HepG2 (cell line): Measurements from ENCODE around the gene ASB16. TPM values are rescaled to one million over a fixed set of nuclear protein-coding genes. Genes with fewer than 3 reads are reported as not detected.

Experiments
- ATF2 ChIP-seq: sonication (generic); formaldehyde crosslinking; IDR thresholded peaks from 2 replicates; pipeline ENCODE4 v1.4.0; 2020; ENCODE audit warnings: missing genetic modification reagents
- GABPA ChIP-seq, 2 experiments: IDR thresholded peaks; 2 replicates each; pipeline ENCODE4 v1.6.1; 2011 to 2016; ENCODE audit warnings: low read depth in 2 of 2, low read length in 1 of 2, missing biosample characterization in 1 of 2, missing genetic modification characterization in 1 of 2
- HINFP ChIP-seq: sonication (generic); formaldehyde crosslinking; IDR thresholded peaks from 2 replicates; pipeline ENCODE4 v1.4.0; 2020; ENCODE audit warnings: low read depth, mild to moderate bottlenecking, missing genetic modification reagents
- NR2F1 ChIP-seq, 2 experiments: fragments of 450-650 bp in 1 of 2; formaldehyde crosslinking in 1 of 2; IDR thresholded peaks; 2 replicates each; pipeline versions ENCODE4 v1.5.0 to v1.6.1; 2016 to 2020; ENCODE audit warnings: mild to moderate bottlenecking in 1 of 2, missing compliant biosample characterization in 1 of 2, missing genetic modification reagents in 1 of 2, moderate library complexity in 1 of 2
- PAWR ChIP-seq: sonication (generic); formaldehyde crosslinking; IDR thresholded peaks from 2 replicates; pipeline ENCODE4 v1.4.0; 2020; ENCODE audit warnings: missing genetic modification reagents, mild to moderate bottlenecking, borderline replicate concordance
- SAP130 ChIP-seq: IDR thresholded peaks from 2 replicates; pipeline ENCODE4 v1.6.1; 2016; ENCODE audit warnings: low read depth
- SMAD1 ChIP-seq: sonication (generic); formaldehyde crosslinking; IDR thresholded peaks from 2 replicates; pipeline ENCODE4 v1.4.0; 2020; ENCODE audit warnings: missing genetic modification reagents, low read depth, mild to moderate bottlenecking, borderline replicate concordance
- STAG1 ChIP-seq: sonication (generic); formaldehyde crosslinking; IDR thresholded peaks from 2 replicates; pipeline ENCODE4 v1.4.0; 2020; ENCODE audit warnings: missing genetic modification reagents
- TBP ChIP-seq: sonication (generic); formaldehyde crosslinking; IDR thresholded peaks from 2 replicates; pipeline ENCODE4 v1.5.0; 2020; ENCODE audit warnings: missing genetic modification reagents
- TFAP4 ChIP-seq: sonication (generic); IDR thresholded peaks from 2 replicates; pipeline ENCODE4 v1.6.1; 2016; ENCODE audit warnings: low read depth, borderline replicate concordance
- ZBTB40 ChIP-seq, 2 experiments: fragments of 450-650 bp in 1 of 2; sonication (generic) in 1 of 2; formaldehyde crosslinking in 1 of 2; IDR thresholded peaks; 2 replicates each; pipeline versions ENCODE4 v1.6.1 to v1.8.0; 2016 to 2022; ENCODE audit warnings: antibody characterized with exemption in 1 of 2, mild to moderate bottlenecking in 1 of 2, missing genetic modification reagents in 1 of 2
- ZBTB8A ChIP-seq: sonication (generic); formaldehyde crosslinking; IDR thresholded peaks from 2 replicates; pipeline ENCODE4 v1.4.0; 2020; ENCODE audit warnings: mild to moderate bottlenecking, low read depth, missing genetic modification reagents, borderline replicate concordance
- ZNF614 ChIP-seq: IDR thresholded peaks from 2 replicates; pipeline ENCODE4 v1.6.1; 2018; ENCODE audit warnings: missing biosample characterization, missing genetic modification reagents, inconsistent platforms, borderline replicate concordance
- ZNF746 ChIP-seq: sonication (generic); formaldehyde crosslinking; IDR thresholded peaks from 2 replicates; pipeline ENCODE4 v1.8.0; 2022; ENCODE audit warnings: mild to moderate bottlenecking, missing genetic modification reagents
- polyA plus RNA-seq, 8 experiments: library from polyadenylated mRNA; depleted of rRNA in 3 of 8; stranded (reverse) in 7 of 8; unstranded in 1 of 8; fragments of >200 nt; fragmentation: Illumina TruSeq in 4 of 8; extraction: Trizol in 4 of 8; gene quantifications; 2 replicates each; pipeline versions ENCODE4 v1.2.1 to v1.2.3, GENCODE V29; 2011 to 2016; ENCODE audit warnings: low read depth in 4 of 8, missing spikeins in 1 of 8, mixed read lengths in 1 of 8; ENCODE audit not compliant: insufficient read depth in 1 of 8
- total RNA-seq, 5 experiments: library from RNA; depleted of rRNA; stranded (reverse); fragments of >200 nt; fragmentation: Illumina TruSeq; extraction: Trizol; gene quantifications; 2 replicates each; pipeline ENCODE4 v1.2.3, GENCODE V29; 2016; ENCODE audit warnings: low read depth in 1 of 5

ASB16 gene
- total and polyA plus RNA-seq, 2 of the 13 experiments (the other 11 are each of a cell fraction or from before 2014, with no cell fraction given), result 0.07 TPM; not detected in 1

- TF ChIP-seq ZBTB40 (IDR thresholded peaks at IDR 0.05) (peak; percentile 91), ZBTB40 (CRISPR knock-in tag; IDR thresholded peaks at IDR 0.05) (no peak; the same call in 1 of the 2 replicates), SAP130 (CRISPR knock-in tag) (peak; percentile 96), TFAP4 (0 out of 2 replicates have a peak, but pooled peaks have one; percentile 8), HINFP (CRISPR knock-in tag) (0 out of 2 replicates have a peak, but pooled peaks have one; percentile 6), ZBTB8A (CRISPR knock-in tag) (no peak), TBP (CRISPR knock-in tag) (no peak; the same call in 1 of the 2 replicates), SMAD1 (CRISPR knock-in tag) (peak; percentile 80; the same call in 1 of the 2 replicates), ZNF746 (CRISPR knock-in tag) (no peak; the same call in 1 of the 2 replicates), STAG1 (CRISPR knock-in tag) (peak; percentile 34), NR2F1 (CRISPR knock-in tag; IDR thresholded peaks at IDR 0.05) (no peak), ATF2 (CRISPR knock-in tag) (peak; percentile 93), ZNF614 (CRISPR knock-in tag) (peak; percentile 31; the same call in 1 of the 2 replicates), PAWR (CRISPR knock-in tag) (peak; percentile 30; the same call in 1 of the 2 replicates), GABPA (IDR thresholded peaks at IDR 0.05; ENCODE audit: low read depth, low read length) (peak; percentile 90), GABPA (CRISPR knock-in tag; IDR thresholded peaks at IDR 0.05; ENCODE audit: low read depth) (peak; percentile 99)
Measured at GRCh38 chr17:44186307-44187130, 16.0 kb downstream of the ASB16 start, which contains the start of gene TMUB2 (continued).
